ENCODE data around the gene DHX32.
"Not testable (repeated sequence)": the region's sequence is repeated elsewhere in the genome, so short reads cannot be mapped to it uniquely, and the experiment has no call there.

DNA sequence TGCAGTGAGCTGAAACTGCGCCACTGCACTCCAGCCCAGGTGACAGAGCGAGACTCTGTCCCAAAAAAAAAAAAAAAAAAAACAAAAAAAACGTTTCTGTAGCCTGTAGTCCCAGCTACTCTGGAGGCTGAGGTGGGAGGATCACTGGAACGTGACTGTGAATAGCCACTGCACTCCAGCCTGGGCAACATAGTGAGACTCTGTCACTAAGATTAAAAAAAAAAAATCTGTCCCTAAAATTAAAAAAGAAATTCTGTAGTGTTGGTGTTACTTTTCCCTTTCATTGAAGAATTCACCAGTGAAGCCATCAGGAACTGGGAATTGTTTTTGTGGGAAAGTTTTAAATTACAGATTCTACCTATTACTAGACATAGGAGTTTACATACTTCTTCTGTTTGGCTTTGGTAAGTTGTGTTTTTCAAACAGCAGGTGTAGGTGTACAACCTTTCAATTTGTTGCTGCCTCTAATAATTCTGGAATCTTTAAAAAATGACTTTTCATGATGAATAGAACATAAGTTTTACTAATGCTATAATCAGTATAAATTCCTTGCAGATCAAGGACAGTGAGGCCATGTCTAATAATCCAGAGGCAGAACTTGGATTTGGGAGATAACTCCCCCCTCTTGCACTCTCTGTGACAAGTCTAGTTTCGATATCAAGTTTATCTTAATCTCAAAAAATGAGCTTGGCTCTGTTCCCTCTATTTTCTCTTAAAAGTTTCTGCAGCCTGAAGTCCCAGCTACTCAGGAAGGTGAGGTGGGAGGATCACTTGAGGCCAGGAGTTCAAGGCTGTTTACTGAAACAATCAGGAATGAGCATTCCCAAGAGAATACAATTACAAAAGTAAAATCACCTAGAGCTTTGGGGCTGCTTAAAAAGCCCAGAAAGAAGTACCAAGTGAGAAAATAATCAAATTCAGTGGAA lies 24.2 kb upstream of the DHX32 start:
- TF ChIP-seq, protein P1, sequence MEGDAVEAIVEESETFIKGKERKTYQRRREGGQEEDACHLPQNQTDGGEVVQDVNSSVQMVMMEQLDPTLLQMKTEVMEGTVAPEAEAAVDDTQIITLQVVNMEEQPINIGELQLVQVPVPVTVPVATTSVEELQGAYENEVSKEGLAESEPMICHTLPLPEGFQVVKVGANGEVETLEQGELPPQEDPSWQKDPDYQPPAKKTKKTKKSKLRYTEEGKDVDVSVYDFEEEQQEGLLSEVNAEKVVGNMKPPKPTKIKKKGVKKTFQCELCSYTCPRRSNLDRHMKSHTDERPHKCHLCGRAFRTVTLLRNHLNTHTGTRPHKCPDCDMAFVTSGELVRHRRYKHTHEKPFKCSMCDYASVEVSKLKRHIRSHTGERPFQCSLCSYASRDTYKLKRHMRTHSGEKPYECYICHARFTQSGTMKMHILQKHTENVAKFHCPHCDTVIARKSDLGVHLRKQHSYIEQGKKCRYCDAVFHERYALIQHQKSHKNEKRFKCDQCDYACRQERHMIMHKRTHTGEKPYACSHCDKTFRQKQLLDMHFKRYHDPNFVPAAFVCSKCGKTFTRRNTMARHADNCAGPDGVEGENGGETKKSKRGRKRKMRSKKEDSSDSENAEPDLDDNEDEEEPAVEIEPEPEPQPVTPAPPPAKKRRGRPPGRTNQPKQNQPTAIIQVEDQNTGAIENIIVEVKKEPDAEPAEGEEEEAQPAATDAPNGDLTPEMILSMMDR (IDR thresholded peaks at IDR 0.05) = not testable (repeated sequence)
- TF ChIP-seq EP300, POLR2AphosphoS5, POLR2A (IDR thresholded peaks at IDR 0.05): not testable (repeated sequence)

Measured in suprapubic skin (tissue), 4 donors.